NCI-H82 (cell line): ENCODE measurements around the gene CCL21.
"Not testable (repeated sequence)": the region's sequence is repeated elsewhere in the genome, so short reads cannot be mapped to it uniquely, and the experiment has no call there.

Experiments used
- DNase-seq: peaks from one replicate; lab custom pipeline; 2025; lab: John Stamatoyannopoulos, UW

CCL21 gene, protein sequence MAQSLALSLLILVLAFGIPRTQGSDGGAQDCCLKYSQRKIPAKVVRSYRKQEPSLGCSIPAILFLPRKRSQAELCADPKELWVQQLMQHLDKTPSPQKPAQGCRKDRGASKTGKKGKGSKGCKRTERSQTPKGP

GRCh38 chr9:34710023-34710422, at the start of gene CCL21:
CCL21 (minus strand) TSS chr9:34710136; CDS start chr9:34710066, 70 bp downstream.
- DNase-seq = no peak

DNA sequence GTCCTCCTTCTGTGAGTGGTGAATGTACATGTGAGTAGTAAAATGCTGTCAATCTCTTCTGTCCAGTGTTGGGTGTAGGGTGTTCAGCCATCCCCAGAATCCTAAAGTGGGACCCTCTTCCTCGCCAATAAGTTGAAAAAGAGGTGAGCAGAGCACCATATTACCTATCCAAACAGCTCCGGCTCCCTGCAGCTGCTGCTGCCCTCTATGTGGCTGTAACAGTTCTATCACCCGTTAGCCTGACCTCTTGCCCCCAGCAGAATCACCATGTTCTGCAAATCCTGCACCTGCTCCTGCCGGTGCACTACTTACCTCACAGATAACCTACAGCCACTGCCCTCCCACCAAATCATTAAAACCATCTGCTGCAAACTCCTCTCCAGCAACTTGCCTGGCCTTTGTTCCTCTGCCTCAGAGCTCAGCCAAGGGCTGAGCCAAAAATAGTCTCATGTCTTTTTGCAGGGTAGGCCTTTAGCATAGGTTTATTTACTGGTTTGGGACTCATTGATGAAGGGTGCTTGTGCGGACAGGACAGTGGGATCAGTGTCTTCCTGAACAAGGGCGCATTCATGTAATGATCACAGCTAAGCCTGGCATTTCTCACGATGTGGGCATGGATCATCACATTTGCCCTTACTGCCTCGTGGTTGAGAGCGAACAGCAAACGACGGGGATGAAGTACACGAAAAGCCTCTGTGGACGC, 49.6 kb upstream of the CCL21 start:
- no peak for DNase-seq

GRCh38 chr9:34750320-34750719, 40.4 kb upstream of the CCL21 start:
- not testable (repeated sequence) for DNase-seq

DNA sequence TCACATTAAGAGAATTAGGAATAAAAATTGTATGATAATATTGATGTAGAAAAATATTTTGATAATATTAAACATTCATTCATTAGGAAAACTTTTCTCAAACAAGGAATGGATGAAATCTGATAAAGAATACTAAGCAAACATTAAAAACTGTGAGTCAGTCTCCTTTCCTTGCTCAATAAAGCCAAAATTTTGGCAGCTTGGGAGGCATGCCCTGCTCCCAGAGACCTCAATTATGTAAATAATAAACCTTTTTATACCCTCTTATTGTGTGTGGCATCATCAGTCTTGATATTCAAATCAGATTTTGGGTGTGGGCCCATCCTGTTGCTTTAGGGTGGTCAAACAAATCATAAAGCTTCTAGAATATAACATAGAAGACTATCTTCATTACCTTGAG, 36.6 kb upstream of the CCL21 start:
- DNase-seq = no peak

- peak; percentile 96 for DNase-seq
Measured at GRCh38 chr9:34744295-34745221, 34.6 kb upstream of the CCL21 start.

DNA sequence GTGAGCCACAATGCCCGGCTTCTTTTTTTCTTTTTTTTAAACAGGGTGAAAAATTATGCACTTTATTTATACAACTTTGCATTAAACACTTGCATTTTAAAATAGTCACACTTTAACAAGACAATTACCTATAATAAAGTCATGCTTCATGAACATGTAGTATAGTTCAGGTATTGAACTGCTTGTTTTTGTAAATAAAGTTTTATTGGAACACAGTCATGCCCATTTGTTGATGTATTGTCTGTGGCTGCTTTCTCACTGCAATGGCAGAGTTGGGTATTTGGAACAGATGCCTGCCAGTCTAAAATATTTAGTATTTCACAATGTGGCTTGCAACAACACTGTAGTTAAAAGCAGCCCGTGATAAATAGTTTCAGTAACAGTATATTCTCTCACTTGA, 32.8 kb upstream of the CCL21 start:
- no peak for DNase-seq

DNA sequence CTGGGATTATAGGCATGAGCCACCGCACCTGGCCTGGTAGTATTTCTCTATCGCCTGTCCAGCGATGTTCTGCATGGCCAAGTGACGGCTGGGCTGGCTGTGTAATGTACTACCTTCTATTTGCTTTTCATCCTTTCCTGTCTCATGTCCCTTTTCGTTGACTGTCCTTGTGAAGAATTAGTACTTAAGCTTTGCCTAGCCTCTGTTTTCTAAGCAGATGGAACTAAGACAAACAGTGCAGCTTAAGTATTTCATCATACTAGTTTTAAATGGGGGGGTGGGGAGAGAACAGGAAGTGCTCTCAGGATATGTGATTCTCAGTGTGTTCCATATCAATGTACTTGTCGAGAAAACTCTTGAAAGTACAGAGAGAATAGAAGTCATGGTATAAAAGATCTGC, 31.7 kb upstream of the CCL21 start:
- peak; percentile 64 for DNase-seq

GRCh38 chr9:34740176-34740575, 30.2 kb upstream of the CCL21 start:
- DNase-seq = not testable (repeated sequence)

DNA sequence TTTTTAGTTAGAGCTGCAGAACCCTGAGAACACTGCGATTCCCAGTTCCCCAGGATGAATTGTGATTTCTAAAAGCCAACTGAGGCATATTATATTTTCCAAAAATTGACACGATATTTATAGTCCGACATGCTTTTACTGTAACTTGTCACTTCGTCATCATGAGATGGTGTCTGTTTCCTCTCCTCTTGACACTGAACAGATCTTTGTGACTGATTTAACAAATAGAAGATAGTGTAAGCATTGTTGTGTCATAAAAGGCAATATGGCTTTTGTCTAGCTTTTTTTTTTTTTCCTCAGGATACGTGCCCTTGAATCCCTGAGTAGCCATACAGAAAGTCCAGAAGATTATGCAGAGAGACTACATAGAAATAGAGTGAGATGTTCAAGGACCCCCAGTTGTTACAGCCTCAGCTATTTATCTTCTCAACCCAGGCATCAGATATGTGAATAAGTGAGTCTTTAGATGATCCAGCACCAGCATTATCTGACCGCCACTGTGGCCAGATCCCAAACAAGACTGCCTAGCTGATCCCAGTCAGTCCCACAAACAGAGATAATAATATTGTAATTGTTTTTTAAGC, 27.8 kb upstream of the CCL21 start:
- no peak for DNase-seq

GRCh38 chr9:34734720-34735119, 24.8 kb upstream of the CCL21 start:
- DNase-seq = no peak

DNA sequence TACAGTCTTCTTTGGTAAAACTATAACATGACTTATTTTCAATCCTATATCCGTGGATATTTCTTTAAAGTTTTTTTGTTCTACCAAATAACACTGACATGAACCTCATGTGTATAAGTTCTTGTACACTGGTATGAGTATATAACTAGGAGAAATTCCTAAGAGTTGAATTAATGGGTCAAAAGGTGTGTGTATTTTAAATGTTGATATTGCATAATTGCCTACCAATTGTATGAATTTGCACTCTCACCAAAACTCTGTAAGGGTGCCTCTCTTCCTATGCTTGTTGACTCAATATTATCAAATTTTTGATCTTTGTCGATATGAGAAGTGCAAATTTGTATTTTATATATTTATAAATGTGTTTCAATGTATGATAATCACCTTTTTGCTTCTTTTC, 22.9 kb upstream of the CCL21 start:
- DNase-seq = no peak

- DNase-seq = no peak
Measured at GRCh38 chr9:34732478-34732877, 22.5 kb upstream of the CCL21 start.

DNA sequence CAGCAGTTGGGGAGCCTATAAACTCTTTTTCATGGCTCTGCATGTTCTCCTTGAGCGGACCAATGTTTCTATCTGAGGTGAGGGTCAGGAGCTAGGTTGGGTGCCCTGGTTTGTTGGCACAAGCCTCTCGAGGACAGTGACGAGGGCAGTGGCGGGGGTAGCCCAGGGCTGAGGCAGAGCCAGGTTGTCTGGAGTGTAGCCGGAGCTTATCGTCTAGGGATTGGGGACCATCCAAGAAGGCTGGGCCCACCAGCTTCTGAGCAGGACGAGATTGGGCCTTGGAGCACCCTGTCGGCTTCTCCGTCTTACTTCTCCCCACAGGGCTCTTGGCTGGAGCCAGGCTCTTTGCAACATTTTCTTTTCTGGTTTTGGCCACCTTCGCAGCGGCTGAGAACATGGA, 13.2 kb upstream of the CCL21 start:
- no peak for DNase-seq

- DNase-seq = not testable (repeated sequence)
Measured at GRCh38 chr9:34719769-34720025, 9.8 kb upstream of the CCL21 start.

DNA sequence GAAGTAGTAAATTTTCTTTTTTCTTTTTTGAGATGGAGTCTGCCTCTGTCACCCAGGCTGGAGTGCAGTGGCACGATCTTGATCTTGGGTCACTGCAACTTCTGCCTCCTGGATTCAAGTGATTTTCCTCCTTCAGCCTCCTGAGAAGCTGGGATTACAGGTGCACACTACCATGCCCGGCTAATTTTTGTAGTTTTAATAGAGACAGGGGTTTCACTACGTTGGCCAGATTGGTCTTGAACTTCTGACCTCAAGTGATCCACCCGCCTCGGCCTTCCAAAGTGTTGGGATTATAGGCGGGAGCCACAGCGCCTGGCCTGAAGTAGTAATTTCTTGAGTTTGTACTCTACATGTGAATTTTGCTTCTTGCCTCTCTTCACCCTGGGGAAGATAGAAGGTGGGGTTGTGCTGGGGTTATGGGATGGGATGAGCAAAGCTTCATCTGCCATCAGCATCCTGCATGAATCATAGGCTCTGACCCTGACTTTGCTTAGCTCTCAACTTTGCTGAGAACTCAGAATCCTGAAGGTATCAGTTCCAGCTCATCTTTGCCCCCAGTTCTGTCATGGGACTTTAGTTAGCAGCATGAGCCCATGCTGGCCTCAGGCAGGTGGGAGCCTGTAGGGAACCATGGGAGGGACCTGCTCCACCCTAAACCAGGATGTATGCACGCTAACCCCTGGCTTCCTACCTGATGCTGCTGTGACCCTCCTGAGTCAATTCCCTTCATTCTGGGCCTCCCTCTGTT, 9.3 kb upstream of the CCL21 start:
- DNase-seq = no peak

DNA sequence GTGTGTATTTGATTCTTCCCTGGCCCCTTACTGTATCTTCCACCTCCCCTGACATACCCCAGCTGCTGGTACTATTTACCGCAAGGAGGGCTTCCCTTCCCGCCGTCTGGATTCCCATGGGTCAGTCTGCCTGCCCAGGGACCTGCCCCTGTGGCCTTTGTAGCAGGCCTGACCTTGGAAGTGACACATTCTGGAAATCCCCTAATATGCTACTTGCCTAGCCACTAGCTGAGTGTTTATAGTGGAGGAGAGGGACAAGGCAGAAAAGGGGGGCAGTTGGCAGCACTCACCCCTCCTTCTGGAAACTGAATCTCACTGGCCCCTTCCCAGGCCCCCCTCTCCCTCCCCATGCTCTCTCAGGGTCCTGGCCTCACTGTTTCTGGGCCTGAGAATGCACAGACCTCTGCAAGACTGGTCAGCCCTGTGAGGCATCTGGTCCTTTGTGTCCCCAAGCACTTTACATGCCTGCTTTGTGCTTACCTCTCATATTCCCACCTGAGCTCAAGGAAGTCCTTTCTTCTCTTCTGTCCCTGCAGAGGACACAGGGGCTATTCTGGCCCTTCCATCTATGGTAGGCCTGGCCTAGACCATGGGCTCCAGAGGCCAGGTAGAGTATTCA, 8.2 kb upstream of the CCL21 start:
- no peak for DNase-seq

- peak; percentile 42 for DNase-seq
Measured at GRCh38 chr9:34716711-34717110, 6.8 kb upstream of the CCL21 start.

- peak; percentile 17 for DNase-seq
Measured at GRCh38 chr9:34715639-34716215, 5.8 kb upstream of the CCL21 start.

DNA sequence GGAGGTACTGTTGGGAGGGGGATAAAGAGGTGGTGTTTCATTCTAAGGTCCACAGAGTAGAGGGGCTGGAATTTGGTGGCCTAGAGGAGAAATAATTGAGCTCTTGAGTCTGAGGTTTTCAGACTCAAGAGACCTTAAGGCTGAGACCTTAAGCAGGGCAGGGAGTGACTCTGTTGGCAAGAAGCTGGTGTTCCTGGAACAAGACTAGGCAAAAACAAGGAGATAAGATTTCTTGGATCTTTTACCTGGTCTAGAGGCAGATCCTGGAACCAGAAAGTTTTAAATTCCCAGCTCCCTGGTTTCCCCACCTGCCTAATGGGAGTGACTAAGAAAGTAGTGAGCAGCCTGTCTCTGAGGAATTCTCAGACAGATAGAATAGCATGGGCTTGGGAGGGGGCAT, 4.1 kb upstream of the CCL21 start:
- no peak for DNase-seq

DNA sequence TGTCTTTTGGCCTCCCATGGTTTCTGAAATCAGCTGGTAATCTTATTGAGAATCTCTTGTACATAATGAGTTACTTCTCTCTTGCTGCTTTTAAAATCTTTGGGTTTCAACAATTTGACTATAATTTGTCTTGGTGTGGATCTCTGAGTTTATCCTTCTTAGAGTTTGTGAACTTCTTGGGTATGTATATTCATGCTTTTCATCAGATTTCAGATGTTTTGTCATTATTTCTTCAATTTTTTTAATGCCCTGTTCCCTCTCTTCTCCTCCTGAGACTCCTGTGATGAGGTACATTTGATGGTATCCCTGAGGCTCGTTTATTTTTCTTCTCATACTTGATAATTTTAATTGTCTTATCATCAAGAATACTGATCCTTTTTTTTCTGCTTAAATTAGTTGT, 2.2 kb upstream of the CCL21 start:
- no peak for DNase-seq
